ENCODE measurements around the gene BMPR1A. TPM values are rescaled to one million over a fixed set of nuclear protein-coding genes. Genes with fewer than 3 reads are reported as not detected.

The BMPR1A gene
- total and polyA plus RNA-seq, 9 of the 15 experiments (the other 6 are each of a cell fraction or from before 2014, with no cell fraction given) = 1.6 to 17.5 (median 9.1) TPM

DNA sequence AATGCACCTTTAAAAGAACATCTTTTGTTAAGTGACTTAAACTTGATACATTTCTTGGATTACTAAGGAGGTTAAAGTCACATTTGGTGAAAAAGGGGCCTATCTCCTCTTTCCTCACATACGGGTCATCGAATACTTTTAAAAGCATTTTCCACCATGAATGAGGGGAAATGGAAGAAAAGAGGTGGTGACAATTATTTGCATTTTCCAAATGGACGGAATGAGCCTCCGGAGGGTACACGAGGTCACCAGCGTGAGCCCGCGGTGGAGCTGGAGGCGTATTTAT, 1.0 kb upstream of the BMPR1A start (continued):
- TF ChIP-seq MGA (IDR thresholded peaks at IDR 0.05) (peak; percentile 64), CEBPZ (IDR thresholded peaks at IDR 0.05; ENCODE audit: borderline replicate concordance, low read depth, low read length) (no peak), NR2C2 (CRISPR knock-in tag; IDR thresholded peaks at IDR 0.05) (no peak), NR2C2 (tag; IDR thresholded peaks at IDR 0.05) (peak; percentile 80; the same call in 1 of the 2 replicates), ZNF146 (CRISPR knock-in tag; IDR thresholded peaks at IDR 0.05; ENCODE audit: unreplicated experiment) (no peak), SOX6 (IDR thresholded peaks at IDR 0.05) (0 out of 2 replicates have a peak, but pooled peaks have one; percentile 13), KAT8 (IDR thresholded peaks at IDR 0.05; ENCODE audit: low read depth) (no peak), E2F6 (IDR thresholded peaks at IDR 0.05; ENCODE audit: borderline replicate concordance in 1 of 2, extremely low read depth in 1 of 2, insufficient read depth in 1 of 2, insufficient read length in 1 of 2, low read depth in 1 of 2, low read length in 1 of 2, poor library complexity in 1 of 2, severe bottlenecking in 1 of 2) (peak in 1 of 2 experiments; percentile 56)
- TF ChIP-seq, protein P1, sequence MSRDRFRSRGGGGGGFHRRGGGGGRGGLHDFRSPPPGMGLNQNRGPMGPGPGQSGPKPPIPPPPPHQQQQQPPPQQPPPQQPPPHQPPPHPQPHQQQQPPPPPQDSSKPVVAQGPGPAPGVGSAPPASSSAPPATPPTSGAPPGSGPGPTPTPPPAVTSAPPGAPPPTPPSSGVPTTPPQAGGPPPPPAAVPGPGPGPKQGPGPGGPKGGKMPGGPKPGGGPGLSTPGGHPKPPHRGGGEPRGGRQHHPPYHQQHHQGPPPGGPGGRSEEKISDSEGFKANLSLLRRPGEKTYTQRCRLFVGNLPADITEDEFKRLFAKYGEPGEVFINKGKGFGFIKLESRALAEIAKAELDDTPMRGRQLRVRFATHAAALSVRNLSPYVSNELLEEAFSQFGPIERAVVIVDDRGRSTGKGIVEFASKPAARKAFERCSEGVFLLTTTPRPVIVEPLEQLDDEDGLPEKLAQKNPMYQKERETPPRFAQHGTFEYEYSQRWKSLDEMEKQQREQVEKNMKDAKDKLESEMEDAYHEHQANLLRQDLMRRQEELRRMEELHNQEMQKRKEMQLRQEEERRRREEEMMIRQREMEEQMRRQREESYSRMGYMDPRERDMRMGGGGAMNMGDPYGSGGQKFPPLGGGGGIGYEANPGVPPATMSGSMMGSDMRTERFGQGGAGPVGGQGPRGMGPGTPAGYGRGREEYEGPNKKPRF (IDR thresholded peaks at IDR 0.05; ENCODE audit: low read depth, low read length) = no peak

All from K562 (cell line).